Activated CD4-positive, alpha-beta T cell treated with anti-CD3 and anti-CD28 coated beads for 36 hours (primary cell): Measurements from ENCODE around the gene ZNF521. TPM values are rescaled to one million over a fixed set of nuclear protein-coding genes. Genes with fewer than 3 reads are reported as not detected.

Experiments
- ATAC-seq: fragments of 200-7000 bp; cut with Tn5 transposase; one replicate; pipeline ENCODE4 v1.10.0; 2021; ENCODE audit warnings: mild to moderate bottlenecking, moderate library complexity
- CTCF ChIA-PET: fragments of 350-600 bp; sonication (Branson Sonifier 250); formaldehyde crosslinking; loops from one replicate; lab custom pipeline; 2021; ENCODE audit warnings: antibody characterized with exemption; lab: Charles Lee
- POLR2A ChIA-PET: fragments of 350-600 bp; sonication (Branson Sonifier 250); formaldehyde crosslinking; loops from one replicate; lab custom pipeline; 2021; ENCODE audit warnings: antibody characterized with exemption, inconsistent platforms; lab: Charles Lee
- DNase-seq: peaks from one replicate; pipeline ENCODE4 v3.0.0-alpha.2; 2020
- H3K27ac Mint-ChIP-seq: one replicate; pipeline ENCODE4 v1.8.0; 2021; ENCODE audit warnings: mixed read lengths
- H3K27me3 Mint-ChIP-seq: one replicate; pipeline ENCODE4 v1.8.0; 2021; ENCODE audit warnings: mixed read lengths
- H3K36me3 Mint-ChIP-seq: one replicate; pipeline ENCODE4 v1.8.0; 2021; ENCODE audit warnings: low read depth, mixed read lengths
- H3K4me1 Mint-ChIP-seq: one replicate; pipeline ENCODE4 v1.8.0; 2021; ENCODE audit warnings: mixed read lengths
- H3K4me3 Mint-ChIP-seq: one replicate; pipeline ENCODE4 v1.8.0; 2021; ENCODE audit warnings: mild to moderate bottlenecking, moderate library complexity, mixed read lengths
- H3K9me3 Mint-ChIP-seq: one replicate; pipeline ENCODE4 v1.8.0; 2021; ENCODE audit warnings: low read depth, mixed read lengths
- intact Hi-C, 2 experiments: fragments of 100-400 bp; cut with DNase I in 1 of 2; cut with micrococcal nuclease in 1 of 2; formaldehyde crosslinking; loops; one replicate each; pipeline versions ENCODE4 v1.14.2 to v1.15.1; 2022 to 2024; cut with DNase I, micrococcal nuclease
- total RNA-seq, 2 experiments: library from RNA; stranded (reverse); gene quantifications; one replicate each; pipeline ENCODE4 v1.2.3, GENCODE V29; 2021

The ZNF521 gene
- total RNA-seq, 2 experiments from 2014 or later: not detected

DNA sequence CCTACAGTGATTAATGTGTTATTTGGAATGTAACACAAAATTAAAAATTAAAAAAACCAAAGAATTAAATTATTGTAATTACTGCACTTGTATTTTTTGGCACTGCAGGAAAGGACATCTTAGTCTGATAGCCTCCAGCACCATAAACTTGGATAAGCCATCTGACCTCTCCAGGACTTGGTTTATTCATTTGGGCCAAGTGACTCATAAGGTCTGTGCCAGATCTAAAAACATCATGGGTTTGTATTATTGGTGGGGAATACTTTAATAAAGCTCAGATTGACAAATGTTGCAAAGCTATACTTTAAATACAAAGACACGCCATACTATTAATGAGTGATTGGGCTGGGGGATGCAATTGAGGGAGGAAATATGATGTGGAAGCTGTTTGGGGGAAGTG, 225.2 kb downstream of the ZNF521 start:
- no peak for DNase-seq
- Mint-ChIP-seq H3K4me1 (no peaks in the 10 kb centered on the region), H3K9me3 (no peaks in the 10 kb centered on the region), H3K27me3 (peaks cover 2% of the 10 kb centered on the region), H3K36me3 (no peaks in the 10 kb centered on the region), H3K4me3 (no peak overlapping the region), H3K27ac (no peak overlapping the region)
- POLR2A ChIA-PET: no interaction called here
- intact Hi-C loops: no loop called here
- ATAC-seq: no peak
- CTCF ChIA-PET: no interaction called here

DNA sequence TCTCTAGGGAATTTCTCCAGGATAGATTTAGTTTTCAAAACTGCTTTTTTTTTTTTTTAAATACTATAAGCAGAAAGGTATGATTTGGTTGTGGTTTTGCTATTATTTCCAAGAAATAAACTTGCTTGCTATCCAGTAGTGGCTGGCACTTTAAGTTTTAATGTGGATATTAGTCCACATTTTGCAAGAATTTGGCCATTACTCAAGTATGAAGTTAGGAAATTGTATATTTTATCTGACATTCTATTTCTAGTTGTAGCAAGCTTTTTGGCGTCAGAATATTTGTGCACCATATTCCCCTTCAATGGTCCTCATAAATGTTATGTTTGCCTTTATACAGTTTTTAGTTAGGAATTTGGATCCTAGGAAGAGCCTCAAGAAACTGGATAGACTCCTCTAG, 226.3 kb downstream of the ZNF521 start:
- DNase-seq: no peak
- ChIA-PET POLR2A (no interaction called here), CTCF (no interaction called here)
- ATAC-seq: no peak
- Mint-ChIP-seq H3K36me3 (no peaks in the 10 kb centered on the region), H3K27ac (no peak overlapping the region), H3K4me1 (no peaks in the 10 kb centered on the region), H3K9me3 (no peaks in the 10 kb centered on the region), H3K4me3 (no peak overlapping the region), H3K27me3 (peaks cover 2% of the 10 kb centered on the region)
- intact Hi-C loops: no loop called here

- Mint-ChIP-seq H3K27me3 (peaks cover 2% of the 10 kb centered on the region), H3K4me3 (no peak overlapping the region), H3K36me3 (no peaks in the 10 kb centered on the region), H3K9me3 (no peaks in the 10 kb centered on the region), H3K4me1 (no peaks in the 10 kb centered on the region), H3K27ac (no peak overlapping the region)
- ChIA-PET CTCF (no interaction called here), POLR2A (no interaction called here)
- intact Hi-C loops: no loop called here
- ATAC-seq: no peak
- DNase-seq: no peak
These were observed 228.3 kb downstream of the ZNF521 start for GRCh38 chr18:25123438-25124232.

DNA sequence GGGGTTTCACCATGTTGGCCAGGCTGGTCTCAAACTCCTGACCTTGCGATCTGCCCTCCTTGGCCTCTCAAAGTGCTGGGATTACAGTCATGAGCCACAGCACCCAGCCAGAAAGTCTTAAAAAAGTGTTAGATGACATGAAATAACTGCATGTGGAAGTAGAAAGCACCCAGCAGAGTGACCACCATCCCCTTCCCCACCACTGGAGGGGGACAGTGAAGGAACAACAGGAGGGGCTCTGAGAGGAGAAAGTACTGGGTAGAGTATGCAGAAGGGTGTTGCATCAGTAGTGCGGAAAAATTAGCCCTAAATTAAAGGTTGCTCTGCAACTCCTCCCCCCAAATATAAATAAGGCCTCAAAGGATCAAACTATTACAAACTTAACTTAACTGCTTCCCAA, 230.5 kb downstream of the ZNF521 start:
- H3K9me3 Mint-ChIP-seq: peaks cover 5% of the 10 kb centered on the region
- no peak overlapping the region for H3K4me3 Mint-ChIP-seq
- no peak overlapping the region for H3K27ac Mint-ChIP-seq
- no peak for ATAC-seq
- peaks cover 5% of the 10 kb centered on the region for H3K27me3 Mint-ChIP-seq
- no peaks in the 10 kb centered on the region for H3K4me1 Mint-ChIP-seq
- ChIA-PET POLR2A (no interaction called here), CTCF (interaction anchor here (1.2 kb wide), 1 partner anchor 10 kb away, joined by 6 read pairs; no protein-coding TSS in a partner anchor)
- intact Hi-C loops: no loop called here
- no peak for DNase-seq
- no peaks in the 10 kb centered on the region for H3K36me3 Mint-ChIP-seq

GRCh38 chr18:25113566-25113965, 238.4 kb downstream of the ZNF521 start:
- Mint-ChIP-seq H3K36me3 (no peaks in the 10 kb centered on the region), H3K27ac (no peak overlapping the region), H3K27me3 (peaks cover 8% of the 10 kb centered on the region), H3K4me3 (no peak overlapping the region), H3K9me3 (peaks cover 5% of the 10 kb centered on the region), H3K4me1 (no peaks in the 10 kb centered on the region)
- DNase-seq (no peak), ATAC-seq (no peak)
- POLR2A ChIA-PET: no interaction called here
- CTCF ChIA-PET: no interaction called here
- intact Hi-C loops: no loop called here

GRCh38 chr18:25112821-25113434, 239.0 kb downstream of the ZNF521 start:
- ATAC-seq (no peak), DNase-seq (no peak)
- no peaks in the 10 kb centered on the region for H3K36me3 Mint-ChIP-seq
- no peak overlapping the region for H3K4me3 Mint-ChIP-seq
- no peaks in the 10 kb centered on the region for H3K4me1 Mint-ChIP-seq
- peaks cover 5% of the 10 kb centered on the region for H3K9me3 Mint-ChIP-seq
- ChIA-PET CTCF (no interaction called here), POLR2A (no interaction called here)
- H3K27me3 Mint-ChIP-seq: peaks cover 8% of the 10 kb centered on the region
- intact Hi-C loops: no loop called here
- no peak overlapping the region for H3K27ac Mint-ChIP-seq

GRCh38 chr18:25111377-25112288, 240.3 kb downstream of the ZNF521 start:
- no peaks in the 10 kb centered on the region for H3K4me1 Mint-ChIP-seq
- H3K36me3 Mint-ChIP-seq: no peaks in the 10 kb centered on the region
- ChIA-PET CTCF (interaction anchor here (0.5 kb wide), 1 partner anchor 1480 kb away, joined by 3 read pairs; no protein-coding TSS in a partner anchor), POLR2A (no interaction called here)
- DNase-seq (no peak), ATAC-seq (no peak)
- H3K4me3 Mint-ChIP-seq: no peak overlapping the region
- no peaks in the 10 kb centered on the region for H3K9me3 Mint-ChIP-seq
- intact Hi-C loops: no loop called here
- no peak overlapping the region for H3K27ac Mint-ChIP-seq
- H3K27me3 Mint-ChIP-seq: peaks cover 5% of the 10 kb centered on the region

- intact Hi-C loops: no loop called here
- DNase-seq: no peak
- no peak overlapping the region for H3K27ac Mint-ChIP-seq
- H3K36me3 Mint-ChIP-seq: no peaks in the 10 kb centered on the region
- no peak overlapping the region for H3K4me3 Mint-ChIP-seq
- ChIA-PET CTCF (no interaction called here), POLR2A (no interaction called here)
- no peaks in the 10 kb centered on the region for H3K4me1 Mint-ChIP-seq
- no peaks in the 10 kb centered on the region for H3K9me3 Mint-ChIP-seq
- no peak for ATAC-seq
- H3K27me3 Mint-ChIP-seq: peaks cover 3% of the 10 kb centered on the region
These were observed 242.5 kb downstream of the ZNF521 start for GRCh38 chr18:25109484-25109883.

GRCh38 chr18:25103468-25104155, 248.4 kb downstream of the ZNF521 start:
- no peaks in the 10 kb centered on the region for H3K36me3 Mint-ChIP-seq
- H3K4me3 Mint-ChIP-seq: no peak overlapping the region
- intact Hi-C loops: no loop called here
- H3K4me1 Mint-ChIP-seq: no peaks in the 10 kb centered on the region
- CTCF ChIA-PET: no interaction called here
- H3K27me3 Mint-ChIP-seq: no peaks in the 10 kb centered on the region
- H3K27ac Mint-ChIP-seq: no peak overlapping the region
- POLR2A ChIA-PET: interaction anchor here (0.6 kb wide), 1 partner anchor 191 kb away, joined by 4 read pairs; no protein-coding TSS in a partner anchor
- DNase-seq (no peak), ATAC-seq (no peak)
- no peaks in the 10 kb centered on the region for H3K9me3 Mint-ChIP-seq

DNA sequence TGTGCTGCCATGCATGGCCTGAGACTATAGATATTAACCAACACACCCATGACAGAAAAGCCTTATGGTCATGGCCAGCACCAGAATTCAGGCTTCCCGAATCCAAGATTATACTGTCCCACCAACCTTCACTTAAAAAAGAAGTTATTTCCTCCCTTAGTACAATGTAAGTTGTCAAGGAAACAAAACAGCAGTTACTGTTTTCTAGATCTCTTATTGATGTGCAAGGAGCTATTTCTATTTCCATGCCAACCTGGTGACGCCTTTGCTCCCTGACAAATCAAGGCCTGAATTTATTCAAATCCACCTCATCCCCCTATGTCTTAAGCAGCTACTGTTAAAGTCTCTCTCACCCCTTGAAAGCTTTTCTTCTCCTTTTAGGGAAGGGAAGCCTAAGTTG, 249.3 kb downstream of the ZNF521 start:
- H3K9me3 Mint-ChIP-seq: no peaks in the 10 kb centered on the region
- no peaks in the 10 kb centered on the region for H3K36me3 Mint-ChIP-seq
- POLR2A ChIA-PET: no interaction called here
- no peak overlapping the region for H3K4me3 Mint-ChIP-seq
- H3K4me1 Mint-ChIP-seq: no peaks in the 10 kb centered on the region
- H3K27me3 Mint-ChIP-seq: no peaks in the 10 kb centered on the region
- CTCF ChIA-PET: no interaction called here
- no peak for DNase-seq
- H3K27ac Mint-ChIP-seq: no peak overlapping the region
- no peak for ATAC-seq
- intact Hi-C loops: no loop called here

- H3K36me3 Mint-ChIP-seq: no peaks in the 10 kb centered on the region
- no peak overlapping the region for H3K27ac Mint-ChIP-seq
- no peaks in the 10 kb centered on the region for H3K4me1 Mint-ChIP-seq
- intact Hi-C loops: no loop called here
- no peaks in the 10 kb centered on the region for H3K27me3 Mint-ChIP-seq
- H3K9me3 Mint-ChIP-seq: no peaks in the 10 kb centered on the region
- ChIA-PET CTCF (no interaction called here), POLR2A (no interaction called here)
- H3K4me3 Mint-ChIP-seq: no peak overlapping the region
- ATAC-seq: no peak
- no peak for DNase-seq
These were observed 251.5 kb downstream of the ZNF521 start for GRCh38 chr18:25100418-25100817.
